ENCODE results near the gene PPP1R14C.

The PPP1R14C gene

DNA sequence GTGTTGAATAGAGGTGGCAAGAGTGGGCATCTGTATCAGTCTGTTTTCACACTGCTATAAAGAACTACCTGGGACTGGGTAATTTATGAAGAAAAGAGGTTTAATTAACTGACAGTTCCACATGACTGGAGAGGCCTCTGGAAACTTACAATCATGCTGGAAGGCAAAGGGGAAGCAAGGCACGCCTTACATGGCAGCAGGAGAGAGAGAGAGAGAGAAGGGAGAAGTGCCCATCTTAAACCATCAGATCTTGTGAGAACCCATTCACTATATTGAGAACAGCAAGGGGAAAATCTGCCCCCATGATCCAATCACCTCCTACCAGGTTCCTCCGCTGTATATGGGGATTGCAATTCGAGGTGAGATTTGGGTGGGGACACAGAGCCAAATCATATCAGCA is 18.6 kb upstream of the PPP1R14C start:
- H3K36me3 ChIP-seq (ENCODE audit: control insufficient read depth, insufficient read depth, low read length): no peaks in the 10 kb centered on the region
- no peak overlapping the region for H3K27ac ChIP-seq
- no peak overlapping the region for H2AFZ ChIP-seq
- no peaks in the 10 kb centered on the region for H3K4me1 ChIP-seq
- H3K9me3 ChIP-seq (ENCODE audit: control insufficient read depth, low read length): no peaks in the 10 kb centered on the region
- TF ChIP-seq CTCF (IDR thresholded peaks at IDR 0.05): no peak
- H3K79me2 ChIP-seq: no peaks in the 10 kb centered on the region
- H3K27me3 ChIP-seq (ENCODE audit: control insufficient read depth, insufficient read depth, low read length): no peaks in the 10 kb centered on the region
- no peak overlapping the region for H3K4me2 ChIP-seq (ENCODE audit: low read length)
- H3K9ac ChIP-seq: no peak overlapping the region
- H3K4me3 ChIP-seq (ENCODE audit: low read depth, low read length): no peak overlapping the region

DNA sequence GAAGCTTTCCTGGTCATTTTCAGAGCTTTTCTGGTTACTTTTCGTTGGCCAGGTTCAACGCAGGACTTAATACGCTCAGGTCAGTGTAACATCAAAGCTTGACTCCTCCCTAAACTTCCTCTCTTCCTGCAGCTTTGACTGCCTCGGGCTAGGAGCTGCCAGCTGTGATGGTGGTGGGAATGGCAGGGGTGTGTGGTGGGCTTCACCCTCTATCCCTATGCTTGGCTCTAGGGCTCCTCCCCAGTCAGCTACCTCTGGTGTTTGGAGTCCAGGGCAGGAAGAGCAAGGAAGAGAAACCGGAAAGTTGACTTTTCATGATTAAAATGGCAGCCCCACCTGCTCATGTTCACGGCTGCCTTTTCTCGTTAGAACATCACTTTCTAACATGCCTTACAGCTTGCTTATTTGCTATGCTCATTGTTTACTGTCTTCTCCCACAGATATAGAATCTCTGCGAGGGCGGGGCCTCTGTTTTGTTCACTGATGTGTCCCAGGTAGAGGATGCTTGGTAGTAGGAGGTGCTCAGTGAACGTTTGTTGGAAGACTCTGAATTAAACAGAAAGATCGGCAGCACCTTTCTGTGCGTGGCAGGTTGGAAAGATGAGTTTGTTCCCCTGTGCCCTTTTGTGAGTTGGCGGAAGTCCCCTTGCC is 16.1 kb upstream of the PPP1R14C start:
- Histone ChIP-seq H3K4me2 (ENCODE audit: low read length) (no peak overlapping the region), H3K27me3 (ENCODE audit: control insufficient read depth, insufficient read depth, low read length) (no peaks in the 10 kb centered on the region), H3K79me2 (no peaks in the 10 kb centered on the region), H3K4me3 (ENCODE audit: low read depth, low read length) (no peak overlapping the region), H3K4me1 (no peaks in the 10 kb centered on the region), H3K36me3 (ENCODE audit: control insufficient read depth, insufficient read depth, low read length) (no peaks in the 10 kb centered on the region), H3K27ac (no peak overlapping the region), H3K9ac (no peak overlapping the region), H3K9me3 (ENCODE audit: control insufficient read depth, low read length) (no peaks in the 10 kb centered on the region), H2AFZ (no peak overlapping the region)
- no peak for TF ChIP-seq CTCF (IDR thresholded peaks at IDR 0.05)

- TF ChIP-seq CTCF (IDR thresholded peaks at IDR 0.05): no peak
- H3K4me3 ChIP-seq (ENCODE audit: low read depth, low read length): no peak overlapping the region
- H3K27me3 ChIP-seq (ENCODE audit: control insufficient read depth, insufficient read depth, low read length): no peaks in the 10 kb centered on the region
- H3K4me2 ChIP-seq (ENCODE audit: low read length): no peak overlapping the region
- H3K9ac ChIP-seq: no peak overlapping the region
- H3K79me2 ChIP-seq: no peaks in the 10 kb centered on the region
- H3K9me3 ChIP-seq (ENCODE audit: control insufficient read depth, low read length): no peaks in the 10 kb centered on the region
- H3K4me1 ChIP-seq: no peaks in the 10 kb centered on the region
- H2AFZ ChIP-seq: no peak overlapping the region
- H3K27ac ChIP-seq: no peak overlapping the region
- no peaks in the 10 kb centered on the region for H3K36me3 ChIP-seq (ENCODE audit: control insufficient read depth, insufficient read depth, low read length)
Measured at GRCh38 chr6:150128425-150128824, 14.4 kb upstream of the PPP1R14C start.

GRCh38 chr6:150129616-150130505 is 13.0 kb upstream of the PPP1R14C start:
- no peaks in the 10 kb centered on the region for H3K4me1 ChIP-seq
- no peak overlapping the region for H3K4me2 ChIP-seq (ENCODE audit: low read length)
- TF ChIP-seq CTCF (IDR thresholded peaks at IDR 0.05): no peak
- no peak overlapping the region for H3K9ac ChIP-seq
- H2AFZ ChIP-seq: no peak overlapping the region
- H3K9me3 ChIP-seq (ENCODE audit: control insufficient read depth, low read length): no peaks in the 10 kb centered on the region
- H3K4me3 ChIP-seq (ENCODE audit: low read depth, low read length): no peak overlapping the region
- no peak overlapping the region for H3K27ac ChIP-seq
- H3K36me3 ChIP-seq (ENCODE audit: control insufficient read depth, insufficient read depth, low read length): no peaks in the 10 kb centered on the region
- H3K27me3 ChIP-seq (ENCODE audit: control insufficient read depth, insufficient read depth, low read length): no peaks in the 10 kb centered on the region
- H3K79me2 ChIP-seq: no peaks in the 10 kb centered on the region

Measured in parathyroid adenoma (tissue), 2 donors.